Tibial artery (tissue), 4 donors: Measurements from ENCODE around the gene DLG1.

Source experiments
- DNase-seq, 2 donors: peaks; one replicate each; pipeline ENCODE4 v3.0.0-alpha.2; 2019
- H3K27ac ChIP-seq, 2 donors: fragments of 200-600 bp; sonication (generic) in 1 of 2; 1 replicate in 1 of 2; 2 replicates in 1 of 2; pipeline ENCODE4 v1.5.1; 2018 to 2019; ENCODE audit warnings: mild to moderate bottlenecking in 1 of 2
- H3K27me3 ChIP-seq, 2 donors: fragments of 200-600 bp; sonication (generic) in 1 of 2; one replicate each; pipeline versions ENCODE4 v1.5.1 to v1.6.0; 2016 to 2019
- H3K36me3 ChIP-seq, 3 donors: fragments of 200-600 bp; sonication (generic) in 2 of 3; one replicate each; pipeline ENCODE4 v1.5.1; 2016 to 2019; ENCODE audit warnings: mild to moderate bottlenecking in 2 of 3
- H3K4me1 ChIP-seq, 4 donors: fragments of 200-600 bp; sonication (generic) in 2 of 4; 1 replicate in 3 of 4; 2 replicates in 1 of 4; pipeline ENCODE4 v1.5.1; 2016 to 2019
- H3K4me3 ChIP-seq, 2 donors: fragments of 200-600 bp; sonication (generic) in 1 of 2; 1 replicate in 1 of 2; 2 replicates in 1 of 2; pipeline ENCODE4 v1.5.1; 2018 to 2019; ENCODE audit warnings: mild to moderate bottlenecking in 2 of 2
- H3K9me3 ChIP-seq, 3 donors: fragments of 200-600 bp; sonication (generic) in 1 of 3; one replicate each; pipeline ENCODE4 v1.5.1; 2016 to 2019
- CTCF ChIP-seq, 2 experiments: fragments of 200-600 bp in 1 of 2; fragments of 450-650 bp in 1 of 2; IDR thresholded peaks; one replicate each; pipeline ENCODE4 v1.5.1; 2017 to 2019; ENCODE audit warnings: antibody characterized with exemption in 2 of 2, mild to moderate bottlenecking in 1 of 2, moderate library complexity in 1 of 2
- intact Hi-C: fragments of 100-400 bp; cut with DNase I; formaldehyde crosslinking; loops from one replicate; pipeline ENCODE4 v1.15.0; 2023; ENCODE audit warnings: low total_unique reads

Gene DLG1

GRCh38 chr3:197174927-197175326, 123.5 kb downstream of the DLG1 start:
- Histone ChIP-seq H3K27me3 (no peaks in the 10 kb centered on the region), H3K4me3 (no peak overlapping the region), H3K36me3 (no peaks in the 10 kb centered on the region), H3K9me3 (no peaks in the 10 kb centered on the region), H3K4me1 (no peaks in the 10 kb centered on the region), H3K27ac (no peak overlapping the region)
- TF ChIP-seq CTCF (IDR thresholded peaks at IDR 0.05) = no peak
- DNase-seq = no peak
- intact Hi-C loops = no loop called here

DNA sequence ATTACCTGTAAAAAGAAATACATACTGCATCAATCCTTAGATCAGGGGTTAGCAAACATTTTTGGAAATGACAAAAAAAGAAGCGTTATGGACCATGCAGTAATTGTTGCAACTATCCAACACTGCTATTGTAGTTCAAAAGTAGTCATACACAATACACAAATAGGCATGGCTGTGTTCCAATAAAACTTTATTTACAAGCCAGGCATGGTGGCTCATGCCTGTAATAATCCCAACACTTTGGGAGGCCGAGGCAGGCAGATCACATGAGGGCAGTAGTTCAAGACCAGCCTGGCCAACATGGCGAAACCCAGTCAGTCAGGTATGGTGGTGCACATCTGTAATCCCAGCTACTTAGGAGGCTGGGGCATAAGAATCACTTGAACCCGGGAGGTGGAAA, 124.8 kb downstream of the DLG1 start:
- H3K4me3 ChIP-seq = no peak overlapping the region
- TF ChIP-seq CTCF (IDR thresholded peaks at IDR 0.05) = no peak
- H3K27me3 ChIP-seq = no peaks in the 10 kb centered on the region
- H3K36me3 ChIP-seq = no peaks in the 10 kb centered on the region
- no peaks in the 10 kb centered on the region for H3K4me1 ChIP-seq
- no peak for DNase-seq
- intact Hi-C loops = no loop called here
- H3K9me3 ChIP-seq = no peaks in the 10 kb centered on the region
- no peak overlapping the region for H3K27ac ChIP-seq

DNA sequence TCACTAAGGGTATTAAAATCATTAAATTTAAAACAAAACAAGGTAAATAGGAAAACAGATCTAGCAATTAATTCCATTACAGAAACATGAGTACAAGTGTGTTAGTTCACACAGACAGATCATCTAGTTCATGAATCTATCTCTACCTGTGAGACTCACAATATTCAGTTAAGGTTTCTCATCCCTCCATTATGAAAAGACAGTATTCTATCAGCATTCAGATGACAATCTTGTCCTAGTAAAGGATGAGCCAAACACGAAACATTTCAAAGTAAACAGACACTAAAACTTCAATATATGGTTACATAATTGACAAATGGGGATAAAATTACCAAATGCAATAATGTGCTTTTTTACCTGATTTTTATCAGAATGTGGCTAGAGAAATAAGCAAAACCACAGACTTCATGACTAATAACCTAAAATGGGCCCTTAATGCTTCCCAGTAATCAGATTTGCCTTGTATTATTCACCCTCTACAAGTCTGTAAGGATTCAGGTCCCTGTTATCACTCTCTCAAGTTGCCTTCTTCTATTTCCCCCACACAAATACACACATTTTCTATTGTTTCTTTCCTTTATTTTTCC, 126.8 kb downstream of the DLG1 start:
- H3K27ac ChIP-seq = no peak overlapping the region
- no peaks in the 10 kb centered on the region for H3K27me3 ChIP-seq
- intact Hi-C loops = no loop called here
- TF ChIP-seq CTCF (IDR thresholded peaks at IDR 0.05) = no peak
- DNase-seq = no peak
- no peaks in the 10 kb centered on the region for H3K9me3 ChIP-seq
- H3K4me3 ChIP-seq = no peak overlapping the region
- H3K36me3 ChIP-seq = no peaks in the 10 kb centered on the region
- no peaks in the 10 kb centered on the region for H3K4me1 ChIP-seq

GRCh38 chr3:197169028-197169427, 129.4 kb downstream of the DLG1 start:
- Histone ChIP-seq H3K4me3 (no peak overlapping the region), H3K27ac (no peak overlapping the region), H3K27me3 (no peaks in the 10 kb centered on the region), H3K9me3 (no peaks in the 10 kb centered on the region), H3K36me3 (no peaks in the 10 kb centered on the region), H3K4me1 (no peaks in the 10 kb centered on the region)
- TF ChIP-seq CTCF (IDR thresholded peaks at IDR 0.05) = no peak
- intact Hi-C loops = no loop called here
- DNase-seq = no peak

DNA sequence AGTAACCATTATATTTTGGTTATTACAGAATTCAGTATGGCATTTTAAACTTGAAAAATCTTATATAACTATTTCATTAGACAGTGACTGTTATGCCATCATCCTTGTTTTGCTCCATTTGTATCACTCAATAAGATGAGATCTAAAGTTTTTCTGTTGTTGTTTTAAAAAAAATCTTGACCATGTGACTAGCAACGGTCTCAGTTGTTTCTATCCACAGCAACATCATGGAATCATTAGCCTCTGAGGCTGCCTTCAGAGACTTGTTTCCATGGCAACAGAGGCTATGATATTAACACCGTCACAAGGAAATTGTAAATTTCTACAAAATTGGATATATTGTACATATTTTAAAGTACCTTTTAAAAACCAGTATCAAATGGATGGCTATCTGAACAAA, 129.8 kb downstream of the DLG1 start:
- Histone ChIP-seq H3K36me3 (no peaks in the 10 kb centered on the region), H3K27ac (no peak overlapping the region), H3K27me3 (no peaks in the 10 kb centered on the region), H3K4me3 (no peak overlapping the region), H3K9me3 (no peaks in the 10 kb centered on the region), H3K4me1 (no peaks in the 10 kb centered on the region)
- no peak for DNase-seq
- intact Hi-C loops = no loop called here
- TF ChIP-seq CTCF (IDR thresholded peaks at IDR 0.05) = no peak

- H3K36me3 ChIP-seq = no peaks in the 10 kb centered on the region
- H3K9me3 ChIP-seq = no peaks in the 10 kb centered on the region
- TF ChIP-seq CTCF (IDR thresholded peaks at IDR 0.05) = no peak
- no peaks in the 10 kb centered on the region for H3K27me3 ChIP-seq
- no peak overlapping the region for H3K27ac ChIP-seq
- no peak overlapping the region for H3K4me3 ChIP-seq
- DNase-seq = no peak
- intact Hi-C loops = no loop called here
- H3K4me1 ChIP-seq = no peaks in the 10 kb centered on the region
These were observed 130.3 kb downstream of the DLG1 start for GRCh38 chr3:197168063-197168462.
